ENCODE measurements around the gene CHAT.

CHAT gene

GRCh38 chr10:49689882-49690510 lies 76.2 kb downstream of the CHAT start:
- DNase-seq: no peak

DNA sequence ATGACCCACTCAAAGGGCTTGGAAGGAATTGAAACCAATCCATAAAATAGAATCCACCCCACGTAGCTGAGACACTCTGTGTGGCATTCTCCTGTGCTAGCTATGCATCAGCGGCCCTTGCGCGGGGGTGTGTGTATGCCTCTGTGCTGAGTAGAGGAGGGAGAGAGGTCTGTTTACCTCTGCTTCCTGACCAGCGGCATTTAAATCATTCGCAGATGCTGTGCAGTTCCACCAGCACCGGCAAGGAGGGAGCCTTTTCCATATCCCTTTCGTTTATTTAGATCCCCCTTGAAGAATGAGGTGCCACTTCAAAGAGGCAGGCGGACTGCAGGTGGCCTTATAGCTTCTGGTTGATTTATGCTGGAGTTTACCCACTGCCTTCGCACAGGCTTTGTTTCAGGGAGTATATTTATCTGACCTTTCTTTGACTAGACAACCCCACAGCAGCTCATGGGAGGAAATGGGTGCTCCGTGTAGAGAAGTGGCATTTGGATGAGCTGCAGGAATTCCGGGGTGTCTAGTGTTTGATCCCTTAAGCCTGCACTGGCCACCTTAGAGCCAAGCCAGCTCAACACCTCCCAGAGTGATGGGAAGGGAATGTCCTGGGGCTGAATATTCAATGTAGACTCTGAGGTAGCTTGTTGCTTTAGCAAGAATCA lies 77.0 kb downstream of the CHAT start:
- DNase-seq: no peak

DNA sequence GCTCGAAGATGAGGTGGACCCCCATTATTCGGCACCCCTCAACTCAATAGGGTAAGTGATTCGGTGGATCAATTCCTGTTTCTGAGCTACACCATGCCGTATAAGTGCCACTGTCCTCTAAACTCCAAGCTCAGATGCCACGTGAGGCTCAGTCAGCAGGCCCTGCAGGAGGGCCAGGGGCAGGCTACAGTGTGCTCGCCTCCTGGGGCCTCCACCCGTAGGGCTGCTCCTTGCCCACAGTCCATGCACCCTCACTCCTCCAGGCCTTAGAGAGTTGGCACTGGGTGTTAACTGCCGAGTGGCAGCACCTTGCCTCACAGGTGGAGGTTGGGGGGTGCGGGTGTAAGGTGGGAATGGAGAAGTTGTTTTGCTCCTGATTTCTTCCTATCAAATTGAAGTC lies 77.8 kb downstream of the CHAT start:
- no peak for DNase-seq

DNA sequence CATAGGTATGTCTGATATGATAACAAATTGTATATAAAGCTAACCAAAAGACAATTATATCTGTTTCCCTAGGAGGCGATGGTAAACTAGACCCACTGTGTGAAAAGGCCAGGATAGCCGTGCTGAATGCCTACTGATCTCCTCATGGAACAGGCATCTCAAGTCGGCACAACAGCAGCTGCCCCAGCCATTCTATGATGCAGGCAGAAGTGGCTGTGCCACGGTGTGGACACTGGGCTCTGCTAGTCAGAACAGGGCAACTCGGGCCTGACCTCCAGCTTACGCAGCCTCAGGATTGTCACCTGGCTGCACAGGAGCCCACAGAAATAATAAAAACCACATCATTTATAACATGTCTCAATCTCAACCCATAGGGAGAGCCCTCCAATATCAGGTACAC lies 80.6 kb downstream of the CHAT start:
- DNase-seq: no peak

DNA sequence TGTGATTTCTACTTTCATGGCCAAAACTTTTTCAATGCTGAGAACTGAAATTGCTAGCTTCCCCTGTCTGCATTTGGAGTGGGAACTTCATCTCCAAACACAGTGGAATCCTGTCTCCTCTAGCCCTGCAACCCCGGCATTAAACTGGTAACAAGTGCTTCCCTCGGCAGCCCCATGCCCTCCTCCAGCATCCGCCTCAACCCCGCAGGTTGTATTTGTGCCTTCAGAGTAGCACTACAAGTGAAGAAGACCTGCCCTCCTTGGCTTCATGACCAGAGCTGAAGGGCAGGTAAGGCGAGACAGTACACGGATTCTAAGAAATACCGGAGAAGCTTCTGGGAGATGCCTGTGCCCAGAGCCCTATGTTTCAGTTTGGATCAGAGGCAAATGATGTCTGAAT lies 82.5 kb downstream of the CHAT start:
- DNase-seq: no peak

GRCh38 chr10:49698679-49699078 lies 84.8 kb downstream of the CHAT start:
- DNase-seq: no peak

DNA sequence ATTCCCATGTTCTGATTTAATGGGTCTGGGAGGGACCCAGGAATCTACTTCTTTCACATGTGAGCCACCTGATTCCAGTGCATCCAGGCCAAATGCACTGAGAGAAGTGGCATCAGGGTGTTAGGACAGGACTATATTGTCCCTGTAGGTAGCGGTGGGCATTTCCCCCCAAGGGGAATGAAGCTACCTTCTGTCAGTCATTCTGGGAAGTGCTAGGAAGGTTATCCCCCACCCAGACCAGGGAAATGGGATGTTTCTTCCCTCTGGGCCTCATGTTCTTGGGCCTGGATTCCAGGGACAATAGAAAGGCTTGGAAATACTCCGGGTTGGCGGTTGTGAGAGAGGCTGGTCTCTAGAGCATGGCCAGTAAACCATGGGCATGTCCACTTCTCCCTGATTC lies 86.4 kb downstream of the CHAT start:
- no peak for DNase-seq

- DNase-seq: no peak
These were observed 87.2 kb downstream of the CHAT start for GRCh38 chr10:49700997-49701396.

DNA sequence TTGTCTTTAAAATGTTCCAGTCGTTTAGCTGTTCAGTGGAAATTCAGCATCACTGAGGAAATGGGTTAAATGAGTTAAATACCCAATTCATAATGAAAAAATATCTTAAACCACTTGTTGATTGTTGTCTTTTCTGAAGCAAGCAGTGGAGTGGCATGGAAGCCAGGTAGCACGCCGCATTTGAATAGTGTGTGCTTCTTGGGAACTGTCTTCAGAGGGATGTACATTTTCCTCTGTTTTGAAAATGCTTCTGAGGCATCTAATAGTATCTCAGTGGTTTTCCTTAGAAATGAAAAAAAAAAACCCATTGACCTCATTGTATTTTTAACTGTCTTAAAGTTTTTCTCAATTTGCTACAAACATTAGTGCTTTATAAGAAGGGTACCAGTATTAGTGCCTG lies 93.7 kb downstream of the CHAT start:
- DNase-seq: no peak

DNA sequence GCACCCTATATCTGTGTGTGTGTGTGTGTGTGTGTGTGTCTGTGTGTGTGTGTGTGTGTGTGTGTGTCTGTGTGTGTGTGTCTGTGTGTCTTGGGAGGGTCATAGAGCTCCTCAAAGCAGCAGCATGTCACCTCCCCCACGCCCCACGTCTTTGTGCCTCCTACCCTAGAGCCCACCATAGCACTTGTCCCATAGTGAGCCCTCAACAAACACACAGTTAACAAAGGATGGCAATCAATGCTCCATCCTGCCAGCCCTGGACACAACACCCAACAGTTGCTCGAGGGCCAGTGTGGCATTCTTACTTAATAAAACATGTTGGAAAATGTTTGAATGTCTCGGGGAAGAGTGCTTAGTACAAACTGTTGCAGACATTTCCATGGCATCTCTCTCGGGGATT lies 96.1 kb downstream of the CHAT start:
- DNase-seq: no peak

- DNase-seq: no peak
These were observed 97.1 kb downstream of the CHAT start for GRCh38 chr10:49710966-49711365.

DNA sequence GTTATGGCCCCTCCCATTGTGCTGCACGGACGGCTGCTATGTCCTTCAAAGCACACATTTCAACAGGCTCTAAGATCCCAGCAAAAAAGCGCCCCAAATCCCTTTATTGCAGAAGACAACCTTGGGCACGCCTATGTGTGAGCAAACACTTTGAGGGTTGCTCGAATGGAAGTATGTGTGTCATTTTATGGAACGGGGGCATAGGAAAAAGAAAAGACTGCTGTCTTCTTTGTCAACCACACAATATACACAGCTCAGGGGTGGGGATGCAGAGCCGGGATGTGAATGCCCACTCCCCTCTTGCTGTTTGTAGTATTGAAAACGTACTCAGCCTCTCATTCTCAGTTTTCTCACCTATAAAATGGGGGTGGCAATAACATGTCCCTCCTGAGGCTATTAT lies 97.6 kb downstream of the CHAT start:
- no peak for DNase-seq

- no peak for DNase-seq
These were observed 99.4 kb downstream of the CHAT start for GRCh38 chr10:49713266-49713665.
